Urothelium cell line (cell line): ENCODE measurements around the gene SSR1.

Experiments
- DNase-seq: peaks from one replicate; pipeline ENCODE4 v3.0.0; 2011; ENCODE audit warnings: low spot score, mixed read lengths
- FAIRE-seq: peaks from 2 replicates; lab custom pipeline; 2011; peaks lifted over from hg19 to GRCh38; lab: Jason Lieb, UNC

SSR1 gene

GRCh38 chr6:7261032-7261841, 51.8 kb downstream of the SSR1 start:
- FAIRE-seq: no peak
- peak; percentile 96 for DNase-seq

- DNase-seq (no peak), FAIRE-seq (no peak)
These were observed 52.5 kb downstream of the SSR1 start for GRCh38 chr6:7260291-7261031.

- DNase-seq (no peak), FAIRE-seq (no peak)
These were observed 54.7 kb downstream of the SSR1 start for GRCh38 chr6:7258231-7258763.

GRCh38 chr6:7257521-7258230, 55.3 kb downstream of the SSR1 start:
- FAIRE-seq: no peak
- no peak for DNase-seq

GRCh38 chr6:7256785-7257184, 56.2 kb downstream of the SSR1 start:
- FAIRE-seq (no peak), DNase-seq (no peak)

GRCh38 chr6:7255918-7256317, 57.1 kb downstream of the SSR1 start:
- FAIRE-seq (no peak), DNase-seq (no peak)

GRCh38 chr6:7254980-7255835, 57.8 kb downstream of the SSR1 start:
- DNase-seq (no peak), FAIRE-seq (no peak)

- FAIRE-seq (no peak), DNase-seq (no peak)
These were observed 60.6 kb downstream of the SSR1 start for GRCh38 chr6:7252390-7252789.

GRCh38 chr6:7251646-7252260, 61.2 kb downstream of the SSR1 start:
- DNase-seq: no peak
- no peak for FAIRE-seq

- FAIRE-seq (no peak), DNase-seq (no peak)
These were observed 62.2 kb downstream of the SSR1 start for GRCh38 chr6:7250812-7251211.

- DNase-seq (no peak), FAIRE-seq (no peak)
These were observed 62.9 kb downstream of the SSR1 start for GRCh38 chr6:7249946-7250643.

- FAIRE-seq (no peak), DNase-seq (no peak)
These were observed 63.6 kb downstream of the SSR1 start for GRCh38 chr6:7249391-7249790.

GRCh38 chr6:7247828-7248227, 65.2 kb downstream of the SSR1 start:
- FAIRE-seq (no peak), DNase-seq (no peak)

GRCh38 chr6:7247179-7247456, 65.9 kb downstream of the SSR1 start:
- FAIRE-seq: no peak
- DNase-seq: no peak

GRCh38 chr6:7246401-7247178, 66.4 kb downstream of the SSR1 start:
- no peak for FAIRE-seq

GRCh38 chr6:7245668-7246393, 67.2 kb downstream of the SSR1 start:
- DNase-seq: no peak
- FAIRE-seq: no peak

More at GRCh38 chr6:7246401-7247178, 66.4 kb downstream of the SSR1 start:
- no peak for DNase-seq

- DNase-seq: peak; percentile 64
- FAIRE-seq: no peak
These were observed 69.6 kb downstream of the SSR1 start for GRCh38 chr6:7243179-7243981.
